Left hindlimb (tissue), 1 donor: Measurements from ENCODE around the gene OR52B6.
"Not testable (repeated sequence)": the region's sequence is repeated elsewhere in the genome, so short reads cannot be mapped to it uniquely, and the experiment has no call there.

ENCODE experiments used
- DNase-seq: peaks from one replicate; pipeline ENCODE4 v3.0.0-alpha.2; 2018

OR52B6 gene

GRCh38 chr11:5596607-5597201 lies 16.0 kb downstream of the OR52B6 start, which contains the start of gene TRIM6:
Gene TRIM6 (plus strand): TSS chr11:5596637. CDS start chr11:5596898, 261 bp downstream.
- peak; percentile 76 for DNase-seq

- DNase-seq, result no peak
These were observed 17.3 kb downstream of the OR52B6 start for GRCh38 chr11:5597953-5598352.

- DNase-seq, result peak; percentile 49
These were observed 19.7 kb downstream of the OR52B6 start for GRCh38 chr11:5600374-5600851.

GRCh38 chr11:5602791-5603190 lies 22.1 kb downstream of the OR52B6 start:
- not testable (repeated sequence) for DNase-seq

GRCh38 chr11:5603326-5603725 lies 22.6 kb downstream of the OR52B6 start:
- DNase-seq, result peak; percentile 37

GRCh38 chr11:5604896-5605295 lies 24.2 kb downstream of the OR52B6 start:
- DNase-seq, result no peak

- DNase-seq, result no peak
These were observed 25.2 kb downstream of the OR52B6 start for GRCh38 chr11:5605849-5606248.

GRCh38 chr11:5608808-5609207 lies 28.1 kb downstream of the OR52B6 start:
- no peak for DNase-seq

GRCh38 chr11:5610446-5610845 lies 29.8 kb downstream of the OR52B6 start:
- DNase-seq, result no peak

GRCh38 chr11:5611627-5612026 lies 30.9 kb downstream of the OR52B6 start:
- DNase-seq, result no peak

GRCh38 chr11:5618807-5619206 lies 38.1 kb downstream of the OR52B6 start:
- DNase-seq, result no peak

- no peak for DNase-seq
These were observed 40.2 kb downstream of the OR52B6 start for GRCh38 chr11:5620651-5621521.

GRCh38 chr11:5621580-5621979 lies 40.9 kb downstream of the OR52B6 start:
- no peak for DNase-seq

- no peak for DNase-seq
These were observed 42.1 kb downstream of the OR52B6 start for GRCh38 chr11:5622802-5623201.

GRCh38 chr11:5624489-5625279 lies 44.0 kb downstream of the OR52B6 start, which contains the start of gene TRIM34:
Gene TRIM34 (plus strand): TSS chr11:5625001. CDS start chr11:5632332, 7,331 bp downstream.
- DNase-seq, result peak; percentile 68

GRCh38 chr11:5625281-5625680 lies 44.6 kb downstream of the OR52B6 start:
- DNase-seq, result no peak

GRCh38 chr11:5626196-5626595 lies 45.5 kb downstream of the OR52B6 start:
- no peak for DNase-seq

- no peak for DNase-seq
These were observed 50.7 kb downstream of the OR52B6 start for GRCh38 chr11:5631417-5631816.
